Measurements from ENCODE around the gene SETD1A. TPM values are rescaled to one million over a fixed set of nuclear protein-coding genes. Genes with fewer than 3 reads are reported as not detected.

Gene SETD1A
- total and polyA plus RNA-seq, 2 of the 4 experiments (the other 2 are of a cell fraction) = 0.54 to 5.8 TPM

GRCh38 chr16:30966033-30966619, 8.6 kb downstream of the SETD1A start:
- Histone ChIP-seq H4K8ac (ENCODE audit: low read depth in 2 of 2, low read length in 2 of 2) (no peak overlapping the region), H4K20me1 (ENCODE audit: insufficient read depth, low read length) (peaks cover 5% of the 10 kb centered on the region; the same call in 1 of the 2 replicates), H3K9me1 (ENCODE audit: insufficient read depth, low read length) (no peaks in the 10 kb centered on the region), H3K4me3 (ENCODE audit: insufficient read depth, low read depth, low read length) (no peak overlapping the region), H3K9me3 (ENCODE audit: control insufficient read depth, insufficient read depth, low read length) (no peaks in the 10 kb centered on the region), H2AFZ (replicated peaks; ENCODE audit: low read length, poor library complexity) (no peak overlapping the region), H3K27me3 (ENCODE audit: control insufficient read depth, insufficient read depth, low read length) (no peaks in the 10 kb centered on the region), H2BK120ac (ENCODE audit: low read depth, low read length) (no peak overlapping the region), H2AK9ac (replicated peaks; ENCODE audit: low read depth, low read length, poor library complexity) (no peak overlapping the region), H3K4ac (ENCODE audit: low read depth, low read length) (no peak overlapping the region), H3K23ac (ENCODE audit: low read depth, low read length) (no peak overlapping the region), H3K14ac (replicated peaks; ENCODE audit: low read depth, low read length) (no peak overlapping the region), H3K56ac (ENCODE audit: extremely low read depth, insufficient read depth, low read length) (no peak overlapping the region), H4K91ac (ENCODE audit: insufficient read depth, low read depth, low read length) (no peak overlapping the region), H3K36me3 (ENCODE audit: control insufficient read depth, insufficient read depth, low read length) (peaks cover 71% of the 10 kb centered on the region), H3K79me1 (ENCODE audit: low read depth in 1 of 2, low read length in 2 of 2) (peaks cover 5 to 17% of the 10 kb centered on the region in 2 experiments; a peak in 3 of 4 replicates), H2BK20ac (ENCODE audit: low read depth, low read length) (no peak overlapping the region), H3K9ac (ENCODE audit: low read depth, low read length) (no peak overlapping the region), H2BK5ac (ENCODE audit: low read depth, low read length, poor library complexity, severe bottlenecking) (no peak overlapping the region), H3K18ac (ENCODE audit: low read depth, low read length) (no peak overlapping the region), H2AK5ac (ENCODE audit: low read depth, low read length) (no peak overlapping the region), H3K27ac (ENCODE audit: insufficient read depth, low read length) (no peak overlapping the region), H3K4me1 (ENCODE audit: control insufficient read depth, insufficient read depth, low read length) (no peaks in the 10 kb centered on the region), H3K4me2 (ENCODE audit: low read depth, low read length) (no peak overlapping the region), H2BK15ac (ENCODE audit: low read depth, low read length) (no peak overlapping the region), H4K5ac (ENCODE audit: low read depth, low read length) (no peak overlapping the region)
- DNase-seq (no peak), ATAC-seq (ENCODE audit: low read depth) (no peak)
- in situ Hi-C loops (cut with MboI; ENCODE audit: low sequenced_read_pairs) = no loop called here
- intact Hi-C loops (cut with micrococcal nuclease) = no loop called here
- no TSS peak for BruUV-seq (replicated peaks)
- CTCF ChIA-PET = no interaction called here
- POLR2A ChIA-PET (ENCODE audit: unreplicated experiment) = interaction anchor here (0.6 kb wide), 1 partner anchor 180 kb away, joined by 5 read pairs; no protein-coding TSS in a partner anchor
- 97% methylated on average over 12 of the region's 19 CpGs; no CpG with 5 or more reads in 1 of the 2 experiments for WGBS, 2 experiments (ENCODE audit: extremely low coverage in 2 of 2, insufficient read length in 1 of 2)
- TF ChIP-seq CHD1 (IDR thresholded peaks at IDR 0.05; ENCODE audit: low read depth, low read length) = no peak
- TF ChIP-seq POLR2A (IDR thresholded peaks at IDR 0.05; ENCODE audit: low read depth, low read length) = no peak
- TF ChIP-seq RAD21 (IDR thresholded peaks at IDR 0.05; ENCODE audit: low read length) = no peak
- no peak for TF ChIP-seq SMC3 (IDR thresholded peaks at IDR 0.05; ENCODE audit: low read depth, low read length)
- TF ChIP-seq USF2 (IDR thresholded peaks at IDR 0.05; ENCODE audit: low read depth, low read length) = no peak
- no peak for TF ChIP-seq CEBPB (IDR thresholded peaks at IDR 0.05; ENCODE audit: low read depth, low read length)
- no peak for TF ChIP-seq MAFK (IDR thresholded peaks at IDR 0.05; ENCODE audit: low read depth, low read length)
- no peak for TF ChIP-seq RCOR1 (IDR thresholded peaks at IDR 0.05; ENCODE audit: insufficient replicate concordance, low read length)
- TF ChIP-seq MAZ (IDR thresholded peaks at IDR 0.05; ENCODE audit: borderline replicate concordance, low read depth, low read length) = no peak
- no peak for TF ChIP-seq NFE2L2 (IDR thresholded peaks at IDR 0.05; ENCODE audit: low read depth, low read length)
- TF ChIP-seq CTCF (conservative IDR thresholded peaks at IDR 0.05; ENCODE audit: low read depth, low read length) = no peak
- no peak for TF ChIP-seq ELK1 (IDR thresholded peaks at IDR 0.05; ENCODE audit: borderline replicate concordance, low read depth, low read length)
- no peak for TF ChIP-seq FOS (IDR thresholded peaks at IDR 0.05; ENCODE audit: low read depth, low read length)
- TF ChIP-seq BHLHE40 (IDR thresholded peaks at IDR 0.05; ENCODE audit: low read depth, low read length) = no peak
- TF ChIP-seq RFX5 (IDR thresholded peaks at IDR 0.05; ENCODE audit: low read depth, low read length) = no peak
- TF ChIP-seq MXI1 (IDR thresholded peaks at IDR 0.05; ENCODE audit: borderline replicate concordance, low read depth, low read length) = no peak
- dilution Hi-C loops (cut with HindIII; ENCODE audit: low sequenced_read_pairs, unreplicated experiment) = no loop called here

Data from IMR-90 (cell line).